Lower leg skin (tissue), 3 donors: Measurements from ENCODE around the gene INPP5D.

ENCODE experiments used
- CTCF ChIP-seq, 3 donors: fragments of 450-650 bp; IDR thresholded peaks; one replicate each; pipeline ENCODE4 v1.5.1; 2016; ENCODE audit warnings: antibody characterized with exemption in 3 of 3, mild to moderate bottlenecking in 3 of 3, moderate library complexity in 2 of 3
- POLR2A ChIP-seq, 2 donors: fragments of 450-650 bp; IDR thresholded peaks; one replicate each; pipeline ENCODE4 v1.6.1; 2016 to 2017; ENCODE audit warnings: antibody characterized with exemption in 2 of 2, mild to moderate bottlenecking in 1 of 2, moderate library complexity in 1 of 2

- TF ChIP-seq CTCF (IDR thresholded peaks at IDR 0.05) (no peak), POLR2A (IDR thresholded peaks at IDR 0.05) (no peak)
These were observed 40.3 kb downstream of the INPP5D start for GRCh38 chr2:233100192-233100998.
